Breast epithelium (tissue), 3 donors: ENCODE measurements around the gene DEK.

Source experiments
- POLR2AphosphoS5 ChIP-seq, 3 donors: sonication (generic); formaldehyde crosslinking; IDR thresholded peaks; one replicate each; pipeline ENCODE4 v1.6.1; 2017; ENCODE audit warnings: antibody characterized with exemption in 3 of 3
- TF ChIP-seq, protein P1 (sequence below), 3 donors: fragments of 450-650 bp; IDR thresholded peaks; one replicate each; pipeline ENCODE4 v1.5.1; 2016 to 2017; ENCODE audit warnings: antibody characterized with exemption in 3 of 3, mild to moderate bottlenecking in 3 of 3, moderate library complexity in 3 of 3

GRCh38 chr6:18281564-18281963 is 17.2 kb upstream of the DEK start:
- TF ChIP-seq POLR2AphosphoS5 (IDR thresholded peaks at IDR 0.05) = no peak
- TF ChIP-seq, protein P1, sequence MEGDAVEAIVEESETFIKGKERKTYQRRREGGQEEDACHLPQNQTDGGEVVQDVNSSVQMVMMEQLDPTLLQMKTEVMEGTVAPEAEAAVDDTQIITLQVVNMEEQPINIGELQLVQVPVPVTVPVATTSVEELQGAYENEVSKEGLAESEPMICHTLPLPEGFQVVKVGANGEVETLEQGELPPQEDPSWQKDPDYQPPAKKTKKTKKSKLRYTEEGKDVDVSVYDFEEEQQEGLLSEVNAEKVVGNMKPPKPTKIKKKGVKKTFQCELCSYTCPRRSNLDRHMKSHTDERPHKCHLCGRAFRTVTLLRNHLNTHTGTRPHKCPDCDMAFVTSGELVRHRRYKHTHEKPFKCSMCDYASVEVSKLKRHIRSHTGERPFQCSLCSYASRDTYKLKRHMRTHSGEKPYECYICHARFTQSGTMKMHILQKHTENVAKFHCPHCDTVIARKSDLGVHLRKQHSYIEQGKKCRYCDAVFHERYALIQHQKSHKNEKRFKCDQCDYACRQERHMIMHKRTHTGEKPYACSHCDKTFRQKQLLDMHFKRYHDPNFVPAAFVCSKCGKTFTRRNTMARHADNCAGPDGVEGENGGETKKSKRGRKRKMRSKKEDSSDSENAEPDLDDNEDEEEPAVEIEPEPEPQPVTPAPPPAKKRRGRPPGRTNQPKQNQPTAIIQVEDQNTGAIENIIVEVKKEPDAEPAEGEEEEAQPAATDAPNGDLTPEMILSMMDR (IDR thresholded peaks at IDR 0.05) = no peak
